HG03469 (cell line): ENCODE measurements around the gene STAG3.
"Not testable (repeated sequence)": the region's sequence is repeated elsewhere in the genome, so short reads cannot be mapped to it uniquely, and the experiment has no call there.

Experiments
- ATAC-seq: cut with Tn5 transposase; IDR thresholded peaks from one replicate; pipeline ENCODE4 v1.9.1; 2021; ENCODE audit warnings: mild to moderate bottlenecking, moderate library complexity, moderate number of reproducible peaks; ENCODE audit not compliant: unreplicated experiment

STAG3 gene

DNA sequence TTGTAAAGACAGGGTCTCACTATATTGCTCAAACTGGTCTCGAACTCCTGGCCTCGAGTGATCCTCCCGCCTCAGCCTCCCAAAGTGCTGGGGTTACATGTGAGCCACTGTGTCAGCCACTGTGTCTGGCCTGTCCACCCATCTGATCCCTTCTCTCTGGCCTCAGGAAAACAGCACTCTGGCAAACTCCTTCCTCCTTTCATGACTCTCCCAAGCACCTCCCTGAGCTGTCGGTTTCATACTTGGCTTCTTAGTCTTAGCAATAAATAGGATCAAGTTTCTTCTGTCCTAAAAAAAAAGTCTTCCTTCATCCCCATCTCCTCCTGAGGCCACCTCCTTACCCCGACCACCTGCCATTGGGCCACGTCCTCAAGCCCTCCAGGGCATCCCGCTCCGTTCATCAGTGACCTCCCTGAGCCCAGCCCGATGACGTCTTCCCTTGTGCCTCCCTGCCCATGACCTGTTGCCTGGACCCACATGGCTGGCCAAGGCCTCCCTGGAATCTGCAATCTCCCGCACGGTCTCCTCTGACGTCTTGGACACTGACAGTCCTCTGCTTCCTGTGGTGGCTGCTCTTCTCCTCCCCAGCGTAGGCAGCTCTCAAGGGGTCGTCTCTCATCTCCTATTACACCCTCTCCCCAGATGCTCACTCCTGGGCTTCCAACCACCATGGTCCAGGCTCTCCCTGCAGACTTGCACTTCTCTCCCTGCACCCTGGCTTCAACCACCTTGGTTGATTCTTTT lies 68.6 kb downstream of the STAG3 start:
- ATAC-seq = not testable (repeated sequence)

- not testable (repeated sequence) for ATAC-seq
Measured at GRCh38 chr7:100246865-100247137, 69.1 kb downstream of the STAG3 start.

DNA sequence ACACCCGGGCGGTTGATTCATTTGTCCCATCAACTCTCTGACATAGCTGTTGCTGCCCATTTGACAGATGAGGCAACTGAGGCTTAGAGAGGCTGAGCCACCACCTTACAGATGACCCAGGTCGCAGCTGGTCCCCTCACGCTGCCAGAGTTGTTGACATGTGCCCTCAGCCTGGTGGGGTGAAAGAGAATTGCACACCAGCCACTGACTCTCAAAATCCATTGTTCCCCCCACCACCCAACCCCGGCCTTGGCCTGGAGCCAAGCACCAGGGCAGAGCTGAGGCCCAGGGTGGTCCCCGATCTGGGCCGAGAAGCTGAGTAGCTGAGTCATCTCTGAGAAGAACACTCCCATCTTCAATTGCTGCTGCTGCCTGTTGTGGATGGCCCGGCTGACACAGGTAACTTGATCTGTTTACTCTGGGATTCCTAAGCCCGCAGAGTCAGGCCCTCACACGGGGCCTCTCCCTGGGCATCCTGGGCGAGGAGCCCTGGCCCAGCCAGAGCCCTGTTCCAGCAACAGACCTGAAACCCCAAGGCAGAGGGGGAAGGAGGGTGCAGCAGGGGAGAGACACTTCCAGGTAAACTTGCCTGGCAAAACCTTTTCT lies 69.5 kb downstream of the STAG3 start:
- ATAC-seq = no peak

DNA sequence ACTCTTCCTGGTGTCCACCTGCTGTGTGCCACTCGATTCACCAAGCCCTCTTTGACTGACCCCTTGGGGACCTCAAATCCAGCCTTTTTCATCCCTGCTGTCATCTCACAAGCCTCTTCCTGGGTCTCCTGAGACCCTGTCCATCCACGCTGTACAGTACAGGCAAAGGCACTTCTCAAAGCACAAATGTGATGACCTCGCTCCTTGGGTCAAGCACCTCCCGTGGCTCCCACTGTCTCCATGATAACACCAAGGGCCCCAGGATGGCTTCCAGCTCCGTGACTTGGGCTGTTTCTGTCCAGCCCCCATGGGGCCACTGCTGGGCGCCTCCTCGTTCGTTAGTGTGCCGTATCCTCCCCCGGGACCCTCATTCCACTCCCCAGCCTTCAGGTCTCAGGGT lies 70.8 kb downstream of the STAG3 start:
- ATAC-seq = no peak

DNA sequence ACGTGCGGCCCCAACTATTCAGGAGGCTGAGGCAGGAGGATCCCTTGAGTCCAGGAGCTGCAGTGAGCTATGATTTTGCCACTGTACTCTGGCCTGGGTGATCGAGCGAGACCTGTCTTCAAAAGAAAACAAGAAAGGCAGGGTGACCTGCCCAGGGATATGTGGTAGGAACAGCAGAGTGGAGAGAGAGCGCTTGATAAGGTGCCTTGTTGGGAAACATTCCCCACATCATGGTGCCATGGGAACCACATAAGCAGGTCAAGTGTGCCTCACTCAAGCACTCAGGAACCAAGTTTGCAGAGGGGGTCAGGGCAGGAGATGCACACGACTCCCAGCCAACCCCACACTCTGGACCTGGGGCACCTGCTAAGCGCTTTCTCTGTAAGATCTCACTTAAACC lies 79.3 kb downstream of the STAG3 start:
- no peak for ATAC-seq

- ATAC-seq = not testable (repeated sequence)
Measured at GRCh38 chr7:100259984-100260383, 82.3 kb downstream of the STAG3 start.

DNA sequence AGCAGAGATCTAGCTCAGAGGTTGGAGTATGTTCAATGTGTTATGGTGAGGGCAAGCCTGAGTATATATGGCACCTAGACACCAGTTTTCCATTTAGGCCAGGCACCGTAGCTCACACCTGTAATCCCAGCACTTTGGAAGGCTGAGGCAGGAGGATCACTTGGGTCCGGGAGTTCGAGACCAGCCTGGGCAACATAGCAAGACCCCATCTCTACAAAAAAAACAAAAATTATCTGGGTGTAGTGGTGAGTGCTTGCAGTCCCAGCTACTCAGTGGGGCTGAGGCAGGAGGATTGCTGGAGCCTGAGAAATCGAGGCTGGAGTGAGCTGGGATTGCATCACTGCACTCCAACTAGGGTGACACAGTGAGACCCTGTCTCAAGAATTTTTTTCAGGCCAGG lies 85.2 kb downstream of the STAG3 start:
- not testable (repeated sequence) for ATAC-seq
